ENCODE results near the gene GABRB2. TPM values are rescaled to one million over a fixed set of nuclear protein-coding genes. Genes with fewer than 3 reads are reported as not detected.

The GABRB2 gene
- total and polyA plus RNA-seq, 4 donors, result 0.08 TPM; not detected in 3

DNA sequence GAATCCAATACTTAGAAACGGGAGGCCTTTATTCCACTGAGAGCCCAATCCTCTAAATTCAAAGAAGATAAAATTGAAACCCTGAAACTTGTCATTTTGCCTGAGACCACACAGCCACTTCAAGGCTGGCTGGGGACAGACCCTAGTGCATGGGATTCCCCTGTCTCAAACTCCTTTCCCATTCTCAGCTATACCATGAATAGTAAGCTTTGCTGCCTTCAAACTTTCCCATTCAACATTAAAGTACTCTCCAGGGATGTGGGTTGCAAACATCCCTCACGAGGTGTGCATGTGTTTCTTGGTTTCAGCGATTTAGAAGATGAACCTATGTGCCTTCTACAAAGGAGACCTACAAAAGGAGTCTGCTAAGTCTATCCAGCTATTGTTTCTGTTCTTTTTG lies 64.6 kb downstream of the GABRB2 start:
- Histone ChIP-seq H3K27ac (ENCODE audit: low read depth in 1 of 2, low read length in 2 of 2) (no peak overlapping the region), H3K4me1 (ENCODE audit: control insufficient read depth in 4 of 4, insufficient read depth in 4 of 4, low read length in 3 of 4) (no peaks in the 10 kb centered on the region), H3K9ac (ENCODE audit: low read depth in 1 of 2, low read length in 2 of 2) (no peak overlapping the region), H3K4me3 (ENCODE audit: low read depth in 1 of 3, low read length in 3 of 3) (no peak overlapping the region), H3K27me3 (ENCODE audit: control insufficient read depth in 4 of 4, insufficient read depth in 4 of 4, low read length in 3 of 4) (no peaks in the 10 kb centered on the region), H3K9me3 (ENCODE audit: control insufficient read depth in 4 of 4, low read length in 3 of 4) (no peaks in the 10 kb centered on the region), H3K36me3 (ENCODE audit: control insufficient read depth in 4 of 4, insufficient read depth in 3 of 4, low read depth in 1 of 4, low read length in 3 of 4) (no peaks in the 10 kb centered on the region)
- no peak for TF ChIP-seq FOXA1 (IDR thresholded peaks at IDR 0.05)
- TF ChIP-seq RXRA (IDR thresholded peaks at IDR 0.05), result no peak
- TF ChIP-seq, protein P1, sequence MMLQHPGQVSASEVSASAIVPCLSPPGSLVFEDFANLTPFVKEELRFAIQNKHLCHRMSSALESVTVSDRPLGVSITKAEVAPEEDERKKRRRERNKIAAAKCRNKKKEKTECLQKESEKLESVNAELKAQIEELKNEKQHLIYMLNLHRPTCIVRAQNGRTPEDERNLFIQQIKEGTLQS (IDR thresholded peaks at IDR 0.05), result no peak
- TF ChIP-seq NR2F2 (IDR thresholded peaks at IDR 0.05), result no peak
- no peak for TF ChIP-seq RAD21 (IDR thresholded peaks at IDR 0.05)
- TF ChIP-seq FOXA2 (IDR thresholded peaks at IDR 0.05), result no peak
- TF ChIP-seq, protein P2, sequence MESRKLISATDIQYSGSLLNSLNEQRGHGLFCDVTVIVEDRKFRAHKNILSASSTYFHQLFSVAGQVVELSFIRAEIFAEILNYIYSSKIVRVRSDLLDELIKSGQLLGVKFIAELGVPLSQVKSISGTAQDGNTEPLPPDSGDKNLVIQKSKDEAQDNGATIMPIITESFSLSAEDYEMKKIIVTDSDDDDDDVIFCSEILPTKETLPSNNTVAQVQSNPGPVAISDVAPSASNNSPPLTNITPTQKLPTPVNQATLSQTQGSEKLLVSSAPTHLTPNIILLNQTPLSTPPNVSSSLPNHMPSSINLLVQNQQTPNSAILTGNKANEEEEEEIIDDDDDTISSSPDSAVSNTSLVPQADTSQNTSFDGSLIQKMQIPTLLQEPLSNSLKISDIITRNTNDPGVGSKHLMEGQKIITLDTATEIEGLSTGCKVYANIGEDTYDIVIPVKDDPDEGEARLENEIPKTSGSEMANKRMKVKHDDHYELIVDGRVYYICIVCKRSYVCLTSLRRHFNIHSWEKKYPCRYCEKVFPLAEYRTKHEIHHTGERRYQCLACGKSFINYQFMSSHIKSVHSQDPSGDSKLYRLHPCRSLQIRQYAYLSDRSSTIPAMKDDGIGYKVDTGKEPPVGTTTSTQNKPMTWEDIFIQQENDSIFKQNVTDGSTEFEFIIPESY (IDR thresholded peaks at IDR 0.05), result no peak
- TF ChIP-seq, protein P3, sequence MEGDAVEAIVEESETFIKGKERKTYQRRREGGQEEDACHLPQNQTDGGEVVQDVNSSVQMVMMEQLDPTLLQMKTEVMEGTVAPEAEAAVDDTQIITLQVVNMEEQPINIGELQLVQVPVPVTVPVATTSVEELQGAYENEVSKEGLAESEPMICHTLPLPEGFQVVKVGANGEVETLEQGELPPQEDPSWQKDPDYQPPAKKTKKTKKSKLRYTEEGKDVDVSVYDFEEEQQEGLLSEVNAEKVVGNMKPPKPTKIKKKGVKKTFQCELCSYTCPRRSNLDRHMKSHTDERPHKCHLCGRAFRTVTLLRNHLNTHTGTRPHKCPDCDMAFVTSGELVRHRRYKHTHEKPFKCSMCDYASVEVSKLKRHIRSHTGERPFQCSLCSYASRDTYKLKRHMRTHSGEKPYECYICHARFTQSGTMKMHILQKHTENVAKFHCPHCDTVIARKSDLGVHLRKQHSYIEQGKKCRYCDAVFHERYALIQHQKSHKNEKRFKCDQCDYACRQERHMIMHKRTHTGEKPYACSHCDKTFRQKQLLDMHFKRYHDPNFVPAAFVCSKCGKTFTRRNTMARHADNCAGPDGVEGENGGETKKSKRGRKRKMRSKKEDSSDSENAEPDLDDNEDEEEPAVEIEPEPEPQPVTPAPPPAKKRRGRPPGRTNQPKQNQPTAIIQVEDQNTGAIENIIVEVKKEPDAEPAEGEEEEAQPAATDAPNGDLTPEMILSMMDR (IDR thresholded peaks at IDR 0.05; ENCODE audit: low read depth, low read length, missing input control), result no peak
- TF ChIP-seq JUND (IDR thresholded peaks at IDR 0.05), result no peak
- TF ChIP-seq YY1 (IDR thresholded peaks at IDR 0.05), result no peak
- no peak for TF ChIP-seq GABPA (IDR thresholded peaks at IDR 0.05 in 1 of 2, conservative IDR thresholded peaks at IDR 0.05 in 1 of 2)
- no peak for TF ChIP-seq SP1 (IDR thresholded peaks at IDR 0.05)
- TF ChIP-seq TAF1 (conservative IDR thresholded peaks at IDR 0.05), result no peak
- TF ChIP-seq, protein P4, sequence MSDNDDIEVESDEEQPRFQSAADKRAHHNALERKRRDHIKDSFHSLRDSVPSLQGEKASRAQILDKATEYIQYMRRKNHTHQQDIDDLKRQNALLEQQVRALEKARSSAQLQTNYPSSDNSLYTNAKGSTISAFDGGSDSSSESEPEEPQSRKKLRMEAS (IDR thresholded peaks at IDR 0.05), result no peak
- no peak for TF ChIP-seq HNF4G (IDR thresholded peaks at IDR 0.05)
- 64% methylated on average over 3 of the region's 3 CpGs for WGBS
- no peak for DNase-seq (ENCODE audit: low spot score)

DNA sequence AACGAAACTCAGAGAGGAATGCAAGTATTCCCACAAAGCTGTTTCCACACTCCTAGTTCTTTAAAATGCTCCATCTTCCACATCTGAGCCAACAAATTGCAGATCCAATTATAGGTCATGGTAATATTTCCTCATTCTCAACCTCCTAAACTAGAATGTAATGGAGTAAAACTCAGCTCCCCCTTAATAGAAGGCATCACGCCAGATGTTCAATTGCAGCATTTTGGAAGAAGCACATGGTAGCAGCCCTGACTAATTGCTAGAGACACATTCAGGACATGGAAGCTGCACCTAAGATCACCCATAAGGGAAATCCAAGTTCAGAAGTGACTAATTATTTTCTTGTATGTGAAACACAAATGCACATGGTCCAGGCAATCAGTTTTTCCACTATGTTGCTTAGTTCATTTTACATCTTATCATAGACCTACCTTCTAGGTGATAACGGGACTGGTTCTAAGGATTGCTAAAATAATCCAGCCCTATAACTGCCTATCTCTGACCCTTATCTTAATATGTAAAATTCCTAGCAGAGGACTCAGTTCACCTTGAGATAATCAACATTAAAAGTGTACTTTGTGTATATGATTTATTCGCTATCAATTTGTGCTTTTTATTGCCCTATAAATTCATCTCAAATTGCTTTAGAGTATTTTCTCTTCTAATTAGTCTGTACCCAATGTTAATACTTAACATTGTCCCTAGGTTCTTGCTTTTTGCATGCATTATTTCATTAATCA lies 75.1 kb downstream of the GABRB2 start:
- H3K4me1 ChIP-seq (ENCODE audit: control insufficient read depth in 4 of 4, insufficient read depth in 4 of 4, low read length in 3 of 4), result no peaks in the 10 kb centered on the region
- H3K27me3 ChIP-seq (ENCODE audit: control insufficient read depth in 4 of 4, insufficient read depth in 4 of 4, low read length in 3 of 4), result no peaks in the 10 kb centered on the region
- no peak for DNase-seq (ENCODE audit: low spot score)
- no peaks in the 10 kb centered on the region for H3K36me3 ChIP-seq (ENCODE audit: control insufficient read depth in 4 of 4, insufficient read depth in 3 of 4, low read depth in 1 of 4, low read length in 3 of 4)
- H3K4me3 ChIP-seq (ENCODE audit: low read depth in 1 of 3, low read length in 3 of 3), result no peak overlapping the region
- H3K9ac ChIP-seq (ENCODE audit: low read depth in 1 of 2, low read length in 2 of 2), result no peak overlapping the region
- WGBS, result 67% methylated on average over 4 of the region's 4 CpGs
- peaks cover 0 to 3% (median 0%) of the 10 kb centered on the region in 4 donors for H3K9me3 ChIP-seq (ENCODE audit: control insufficient read depth in 4 of 4, low read length in 3 of 4)
- H3K27ac ChIP-seq (ENCODE audit: low read depth in 1 of 2, low read length in 2 of 2), result no peak overlapping the region
- TF ChIP-seq NR2F2 (IDR thresholded peaks at IDR 0.05) (no peak), GABPA (IDR thresholded peaks at IDR 0.05 in 1 of 2, conservative IDR thresholded peaks at IDR 0.05 in 1 of 2) (no peak), FOXA1 (IDR thresholded peaks at IDR 0.05) (no peak), SP1 (IDR thresholded peaks at IDR 0.05) (no peak), JUND (IDR thresholded peaks at IDR 0.05) (no peak), HNF4G (IDR thresholded peaks at IDR 0.05) (no peak), RXRA (IDR thresholded peaks at IDR 0.05) (no peak), RAD21 (IDR thresholded peaks at IDR 0.05) (no peak), EGR1 (IDR thresholded peaks at IDR 0.05; ENCODE audit: low read depth in 2 of 2) (no peak), YY1 (IDR thresholded peaks at IDR 0.05) (no peak), HNF4A (conservative IDR thresholded peaks at IDR 0.05) (no peak), TAF1 (conservative IDR thresholded peaks at IDR 0.05) (no peak), FOXA2 (IDR thresholded peaks at IDR 0.05) (no peak)
- TF ChIP-seq, protein P4 (IDR thresholded peaks at IDR 0.05), result no peak
- TF ChIP-seq, protein P5, sequence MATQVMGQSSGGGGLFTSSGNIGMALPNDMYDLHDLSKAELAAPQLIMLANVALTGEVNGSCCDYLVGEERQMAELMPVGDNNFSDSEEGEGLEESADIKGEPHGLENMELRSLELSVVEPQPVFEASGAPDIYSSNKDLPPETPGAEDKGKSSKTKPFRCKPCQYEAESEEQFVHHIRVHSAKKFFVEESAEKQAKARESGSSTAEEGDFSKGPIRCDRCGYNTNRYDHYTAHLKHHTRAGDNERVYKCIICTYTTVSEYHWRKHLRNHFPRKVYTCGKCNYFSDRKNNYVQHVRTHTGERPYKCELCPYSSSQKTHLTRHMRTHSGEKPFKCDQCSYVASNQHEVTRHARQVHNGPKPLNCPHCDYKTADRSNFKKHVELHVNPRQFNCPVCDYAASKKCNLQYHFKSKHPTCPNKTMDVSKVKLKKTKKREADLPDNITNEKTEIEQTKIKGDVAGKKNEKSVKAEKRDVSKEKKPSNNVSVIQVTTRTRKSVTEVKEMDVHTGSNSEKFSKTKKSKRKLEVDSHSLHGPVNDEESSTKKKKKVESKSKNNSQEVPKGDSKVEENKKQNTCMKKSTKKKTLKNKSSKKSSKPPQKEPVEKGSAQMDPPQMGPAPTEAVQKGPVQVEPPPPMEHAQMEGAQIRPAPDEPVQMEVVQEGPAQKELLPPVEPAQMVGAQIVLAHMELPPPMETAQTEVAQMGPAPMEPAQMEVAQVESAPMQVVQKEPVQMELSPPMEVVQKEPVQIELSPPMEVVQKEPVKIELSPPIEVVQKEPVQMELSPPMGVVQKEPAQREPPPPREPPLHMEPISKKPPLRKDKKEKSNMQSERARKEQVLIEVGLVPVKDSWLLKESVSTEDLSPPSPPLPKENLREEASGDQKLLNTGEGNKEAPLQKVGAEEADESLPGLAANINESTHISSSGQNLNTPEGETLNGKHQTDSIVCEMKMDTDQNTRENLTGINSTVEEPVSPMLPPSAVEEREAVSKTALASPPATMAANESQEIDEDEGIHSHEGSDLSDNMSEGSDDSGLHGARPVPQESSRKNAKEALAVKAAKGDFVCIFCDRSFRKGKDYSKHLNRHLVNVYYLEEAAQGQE (IDR thresholded peaks at IDR 0.05), result no peak
- TF ChIP-seq, protein P3 (IDR thresholded peaks at IDR 0.05; ENCODE audit: low read depth, low read length, missing input control), result no peak
- TF ChIP-seq, protein P1 (IDR thresholded peaks at IDR 0.05), result no peak

All from liver (tissue), 9 donors.